ENCODE measurements around the gene PGC. TPM values are rescaled to one million over a fixed set of nuclear protein-coding genes. Genes with fewer than 3 reads are reported as not detected.
A peak's percentile ranks its signal among the peaks of the same experiment; 100 is the strongest.

The PGC gene
- total RNA-seq, 1 experiment from 2014 or later, result 0.63 TPM

DNA sequence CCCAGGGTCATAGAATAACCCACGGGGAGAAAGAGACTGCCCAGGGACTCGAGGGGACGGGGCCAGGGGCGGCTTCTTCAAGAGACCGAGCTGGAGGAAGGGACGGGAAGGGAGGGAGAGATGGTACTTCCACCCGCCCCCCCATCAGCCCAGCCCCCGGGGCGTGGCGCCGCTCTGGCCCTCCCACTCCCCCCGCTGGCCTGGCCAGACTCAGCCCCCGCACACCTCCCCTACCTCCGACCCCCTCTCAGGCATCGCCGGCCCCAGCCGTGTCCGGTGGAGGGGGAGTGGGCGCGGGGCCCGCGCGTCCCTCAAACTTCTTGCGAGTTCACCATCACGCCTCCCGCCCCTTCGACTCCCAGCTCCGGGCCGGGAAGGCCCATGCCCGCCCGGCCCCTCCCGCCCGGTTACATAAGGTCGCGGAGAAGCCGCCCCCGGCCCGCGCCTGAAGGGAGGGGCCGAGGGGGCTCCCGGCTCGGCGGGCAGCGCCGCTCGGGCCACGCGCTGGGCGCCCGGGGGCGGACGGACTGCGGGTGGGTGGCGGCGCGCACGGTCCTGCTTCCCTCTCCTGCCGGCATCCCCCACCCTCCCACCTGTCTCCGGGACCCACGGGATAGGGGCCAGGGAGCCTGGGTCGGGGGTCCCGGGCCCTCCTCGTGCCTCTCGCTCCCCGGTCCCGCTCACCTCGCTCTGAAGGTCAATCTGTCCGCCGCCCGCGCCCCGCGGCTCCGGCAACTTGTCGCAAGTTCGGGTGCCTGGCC is 12.4 kb downstream of the PGC start:
- peak; percentile 14 for ATAC-seq
- CTCF ChIA-PET, result interaction anchor here (0.7 to 4.6 kb wide), 24 partner anchors 8 to 718 kb away, joined by 3 to 51 read pairs (median 8); partner anchors contain the start of genes BYSL, FRS3, MED20 and TOMM6
- Mint-ChIP-seq H3K4me1 (peaks cover 36% of the 10 kb centered on the region), H3K4me3 (peak overlapping the region; percentile 60), H3K9me3 (no peaks in the 10 kb centered on the region), H3K36me3 (no peaks in the 10 kb centered on the region), H3K27ac (no peak overlapping the region), H3K27me3 (ENCODE audit: low read depth) (peaks cover 18% of the 10 kb centered on the region)
- peak; percentile 66 for DNase-seq (ENCODE audit: low spot score)
- TF ChIP-seq, protein P1, sequence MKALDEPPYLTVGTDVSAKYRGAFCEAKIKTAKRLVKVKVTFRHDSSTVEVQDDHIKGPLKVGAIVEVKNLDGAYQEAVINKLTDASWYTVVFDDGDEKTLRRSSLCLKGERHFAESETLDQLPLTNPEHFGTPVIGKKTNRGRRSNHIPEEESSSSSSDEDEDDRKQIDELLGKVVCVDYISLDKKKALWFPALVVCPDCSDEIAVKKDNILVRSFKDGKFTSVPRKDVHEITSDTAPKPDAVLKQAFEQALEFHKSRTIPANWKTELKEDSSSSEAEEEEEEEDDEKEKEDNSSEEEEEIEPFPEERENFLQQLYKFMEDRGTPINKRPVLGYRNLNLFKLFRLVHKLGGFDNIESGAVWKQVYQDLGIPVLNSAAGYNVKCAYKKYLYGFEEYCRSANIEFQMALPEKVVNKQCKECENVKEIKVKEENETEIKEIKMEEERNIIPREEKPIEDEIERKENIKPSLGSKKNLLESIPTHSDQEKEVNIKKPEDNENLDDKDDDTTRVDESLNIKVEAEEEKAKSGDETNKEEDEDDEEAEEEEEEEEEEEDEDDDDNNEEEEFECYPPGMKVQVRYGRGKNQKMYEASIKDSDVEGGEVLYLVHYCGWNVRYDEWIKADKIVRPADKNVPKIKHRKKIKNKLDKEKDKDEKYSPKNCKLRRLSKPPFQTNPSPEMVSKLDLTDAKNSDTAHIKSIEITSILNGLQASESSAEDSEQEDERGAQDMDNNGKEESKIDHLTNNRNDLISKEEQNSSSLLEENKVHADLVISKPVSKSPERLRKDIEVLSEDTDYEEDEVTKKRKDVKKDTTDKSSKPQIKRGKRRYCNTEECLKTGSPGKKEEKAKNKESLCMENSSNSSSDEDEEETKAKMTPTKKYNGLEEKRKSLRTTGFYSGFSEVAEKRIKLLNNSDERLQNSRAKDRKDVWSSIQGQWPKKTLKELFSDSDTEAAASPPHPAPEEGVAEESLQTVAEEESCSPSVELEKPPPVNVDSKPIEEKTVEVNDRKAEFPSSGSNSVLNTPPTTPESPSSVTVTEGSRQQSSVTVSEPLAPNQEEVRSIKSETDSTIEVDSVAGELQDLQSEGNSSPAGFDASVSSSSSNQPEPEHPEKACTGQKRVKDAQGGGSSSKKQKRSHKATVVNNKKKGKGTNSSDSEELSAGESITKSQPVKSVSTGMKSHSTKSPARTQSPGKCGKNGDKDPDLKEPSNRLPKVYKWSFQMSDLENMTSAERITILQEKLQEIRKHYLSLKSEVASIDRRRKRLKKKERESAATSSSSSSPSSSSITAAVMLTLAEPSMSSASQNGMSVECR (CRISPR knock-in tag; IDR thresholded peaks at IDR 0.05; ENCODE audit: borderline replicate concordance), result 0 out of 2 replicates have a peak, but pooled peaks have one; percentile 5
- 0 out of 2 replicates have a peak, but pooled peaks have one; percentile 22 for TF ChIP-seq GABPB1 (CRISPR knock-in tag; IDR thresholded peaks at IDR 0.05)
- no peak for TF ChIP-seq TEAD4 (CRISPR knock-in tag; IDR thresholded peaks at IDR 0.05)
- POLR2A ChIA-PET, result interaction anchor here (0.5 to 1.5 kb wide), 6 partner anchors 11 to 371 kb away, joined by 3 to 7 read pairs (median 4); partner anchors contain the start of gene TOMM6

- DNase-seq (ENCODE audit: low spot score) (peak; percentile 80), ATAC-seq (peak; percentile 74)
- Mint-ChIP-seq H3K36me3 (no peaks in the 10 kb centered on the region), H3K27me3 (ENCODE audit: low read depth) (peaks cover 18% of the 10 kb centered on the region), H3K4me3 (peak overlapping the region; percentile 86), H3K4me1 (peaks cover 44% of the 10 kb centered on the region), H3K9me3 (no peaks in the 10 kb centered on the region), H3K27ac (peak overlapping the region; percentile 45; the same call in 1 of the 2 replicates)
- CTCF ChIA-PET, result interaction anchor here (0.6 to 4.6 kb wide), 29 partner anchors 9 to 719 kb away, joined by 3 to 51 read pairs (median 6); partner anchors contain the start of genes BYSL, FRS3, MED20 and TOMM6
- POLR2A ChIA-PET, result interaction anchor here (0.5 to 1.5 kb wide), 7 partner anchors 11 to 372 kb away, joined by 3 to 7 read pairs (median 4); partner anchors contain the start of gene TOMM6
- TF ChIP-seq PREB (CRISPR knock-in tag; IDR thresholded peaks at IDR 0.05; ENCODE audit: borderline replicate concordance), result no peak
- TF ChIP-seq, protein P1 (CRISPR knock-in tag; IDR thresholded peaks at IDR 0.05; ENCODE audit: borderline replicate concordance), result peak; percentile 72; the same call in 1 of the 2 replicates
- TF ChIP-seq AFF4 (CRISPR knock-in tag; IDR thresholded peaks at IDR 0.05; ENCODE audit: borderline replicate concordance), result no peak
- TF ChIP-seq, protein P2, sequence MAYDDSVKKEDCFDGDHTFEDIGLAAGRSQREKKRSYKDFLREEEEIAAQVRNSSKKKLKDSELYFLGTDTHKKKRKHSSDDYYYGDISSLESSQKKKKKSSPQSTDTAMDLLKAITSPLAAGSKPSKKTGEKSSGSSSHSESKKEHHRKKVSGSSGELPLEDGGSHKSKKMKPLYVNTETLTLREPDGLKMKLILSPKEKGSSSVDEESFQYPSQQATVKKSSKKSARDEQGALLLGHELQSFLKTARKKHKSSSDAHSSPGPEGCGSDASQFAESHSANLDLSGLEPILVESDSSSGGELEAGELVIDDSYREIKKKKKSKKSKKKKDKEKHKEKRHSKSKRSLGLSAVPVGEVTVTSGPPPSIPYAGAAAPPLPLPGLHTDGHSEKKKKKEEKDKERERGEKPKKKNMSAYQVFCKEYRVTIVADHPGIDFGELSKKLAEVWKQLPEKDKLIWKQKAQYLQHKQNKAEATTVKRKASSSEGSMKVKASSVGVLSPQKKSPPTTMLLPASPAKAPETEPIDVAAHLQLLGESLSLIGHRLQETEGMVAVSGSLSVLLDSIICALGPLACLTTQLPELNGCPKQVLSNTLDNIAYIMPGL (CRISPR knock-in tag; IDR thresholded peaks at IDR 0.05), result peak; percentile 47; the same call in 1 of the 2 replicates
- TF ChIP-seq MAX (CRISPR knock-in tag; IDR thresholded peaks at IDR 0.05), result peak; percentile 71
- 0 out of 2 replicates have a peak, but pooled peaks have one; percentile 14 for TF ChIP-seq CBFB (CRISPR knock-in tag; IDR thresholded peaks at IDR 0.05; ENCODE audit: low read depth)
- peak; percentile 39 for TF ChIP-seq SP1 (CRISPR knock-in tag; conservative IDR thresholded peaks at IDR 0.05)
- TF ChIP-seq NFYB (CRISPR knock-in tag; conservative IDR thresholded peaks at IDR 0.05; ENCODE audit: low read depth), result no peak
- no peak for TF ChIP-seq JUN (CRISPR knock-in tag; IDR thresholded peaks at IDR 0.05)
These were observed 13.2 kb downstream of the PGC start for GRCh38 chr6:41733707-41734665.
